ENCODE data around the gene NENF. TPM values are rescaled to one million over a fixed set of nuclear protein-coding genes. Genes with fewer than 3 reads are reported as not detected.
A peak's percentile ranks its signal among the peaks of the same experiment; 100 is the strongest.

NENF gene
- polyA plus RNA-seq, 1 donor (not counting 4 experiments of a cell fraction or from before 2014, with no cell fraction given) = 65.6 TPM

DNA sequence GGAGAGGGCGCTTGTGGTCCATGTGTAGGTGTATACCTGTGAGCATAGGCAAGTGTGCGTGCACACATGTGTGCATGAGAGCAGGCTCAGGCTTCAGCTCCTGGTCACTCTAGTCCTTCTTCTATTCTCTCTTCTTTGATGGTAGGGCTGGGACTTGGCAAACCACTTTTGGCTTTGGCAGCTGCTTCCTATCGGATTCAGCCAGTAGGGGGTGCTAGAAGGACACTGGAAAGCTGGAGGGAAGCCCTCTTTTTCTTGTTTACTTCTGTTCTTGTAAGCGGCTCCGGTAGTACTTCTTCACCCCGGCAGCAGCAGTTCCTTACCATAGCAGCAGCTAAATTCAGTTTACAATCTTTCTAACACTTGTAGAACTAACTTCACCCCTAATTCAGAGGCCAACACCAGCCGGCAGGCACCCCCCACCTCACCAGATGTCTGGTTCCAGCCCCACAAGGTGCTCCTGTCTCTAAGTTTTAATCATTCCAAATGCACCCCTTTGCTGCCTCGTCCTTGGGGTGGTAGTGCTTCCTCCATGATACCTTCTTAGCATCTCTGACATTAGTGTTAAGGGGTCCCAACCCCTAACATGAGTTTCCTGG, 25.1 kb downstream of the NENF start:
- DNase-seq (ENCODE audit: low read depth, low spot score) = no peak
- FAIRE-seq = no peak
- Histone ChIP-seq H3K4me3 (ENCODE audit: control insufficient read depth in 2 of 3, extremely low read depth in 1 of 3, insufficient read depth in 2 of 3, low read depth in 1 of 3, low read length in 3 of 3) (no peak overlapping the region), H3K27ac (ENCODE audit: control insufficient read depth, insufficient read depth, low read length) (no peak overlapping the region), H3K36me3 (ENCODE audit: control insufficient read depth in 2 of 2, extremely low read depth in 1 of 2, insufficient read depth in 2 of 2, low read length in 2 of 2) (no peaks in the 10 kb centered on the region), H3K4me2 (ENCODE audit: control insufficient read depth, extremely low read depth, insufficient read depth, low read depth, low read length) (no peak overlapping the region), H3K9ac (ENCODE audit: control insufficient read depth, extremely low read depth, insufficient read depth, low read length) (no peak overlapping the region), H3K27me3 (ENCODE audit: control insufficient read depth, extremely low read depth, insufficient read depth, low read length) (no peaks in the 10 kb centered on the region), H3K4me1 (ENCODE audit: control insufficient read depth, extremely low read depth, insufficient read depth, low read length) (no peaks in the 10 kb centered on the region), H2AFZ (ENCODE audit: control insufficient read depth, low read length) (no peak overlapping the region), H4K20me1 (ENCODE audit: control insufficient read depth, extremely low read depth, insufficient read depth, low read length) (no peaks in the 10 kb centered on the region), H3K9me3 (ENCODE audit: control insufficient read depth, low read depth, low read length) (no peaks in the 10 kb centered on the region), H3K9me1 (ENCODE audit: control insufficient read depth, extremely low read depth, insufficient read depth, low read length) (no peaks in the 10 kb centered on the region), H3K79me2 (ENCODE audit: control insufficient read depth, insufficient read depth, low read length) (no peaks in the 10 kb centered on the region)
- dilution Hi-C loops (cut with MboI; ENCODE audit: extremely low pct_ligation_motif_present, low sequenced_read_pairs) = no loop called here
- TF ChIP-seq EZH2 (IDR thresholded peaks at IDR 0.05; ENCODE audit: low read length) (no peak), CTCF (optimal IDR thresholded peaks at IDR 0.05 in 1 of 3, IDR thresholded peaks at IDR 0.05 in 1 of 3, conservative IDR thresholded peaks at IDR 0.05 in 1 of 3; ENCODE audit: extremely low read depth in 1 of 3, insufficient read depth in 2 of 3, low read length in 3 of 3) (peak; percentile 66 to 81 (median 71))

DNA sequence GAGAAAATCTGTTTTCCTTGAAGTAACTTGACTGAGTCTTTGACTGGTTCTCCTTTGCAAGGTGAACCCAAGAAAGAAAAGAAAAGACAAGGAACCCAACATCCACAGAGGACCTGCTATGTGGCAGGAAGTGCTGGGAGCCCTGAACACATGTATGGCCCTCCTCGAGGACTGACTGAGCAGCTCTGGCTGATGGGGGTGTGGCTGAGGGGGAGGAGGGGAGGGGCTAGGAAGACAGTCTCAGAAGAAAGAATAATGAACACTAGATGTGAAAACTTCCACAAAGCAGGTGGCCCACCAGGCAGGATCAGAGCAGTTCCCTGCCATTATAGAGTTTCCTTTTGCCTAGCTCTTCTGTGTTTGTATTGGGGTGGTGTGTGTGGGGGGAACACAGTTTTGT, 26.1 kb downstream of the NENF start:
- dilution Hi-C loops (cut with MboI; ENCODE audit: extremely low pct_ligation_motif_present, low sequenced_read_pairs) = no loop called here
- DNase-seq (ENCODE audit: low read depth, low spot score) (no peak), FAIRE-seq (no peak)
- no peak overlapping the region for H3K27ac ChIP-seq (ENCODE audit: control insufficient read depth, insufficient read depth, low read length)
- H3K4me3 ChIP-seq (ENCODE audit: control insufficient read depth in 2 of 3, extremely low read depth in 1 of 3, insufficient read depth in 2 of 3, low read depth in 1 of 3, low read length in 3 of 3) = no peak overlapping the region
- TF ChIP-seq EZH2 (IDR thresholded peaks at IDR 0.05; ENCODE audit: low read length) = no peak
- no peak for TF ChIP-seq CTCF (optimal IDR thresholded peaks at IDR 0.05 in 1 of 3, IDR thresholded peaks at IDR 0.05 in 1 of 3, conservative IDR thresholded peaks at IDR 0.05 in 1 of 3; ENCODE audit: extremely low read depth in 1 of 3, insufficient read depth in 2 of 3, low read length in 3 of 3)
- no peak overlapping the region for H3K9ac ChIP-seq (ENCODE audit: control insufficient read depth, extremely low read depth, insufficient read depth, low read length)
- H4K20me1 ChIP-seq (ENCODE audit: control insufficient read depth, extremely low read depth, insufficient read depth, low read length) = no peaks in the 10 kb centered on the region
- H3K4me1 ChIP-seq (ENCODE audit: control insufficient read depth, extremely low read depth, insufficient read depth, low read length) = no peaks in the 10 kb centered on the region
- H2AFZ ChIP-seq (ENCODE audit: control insufficient read depth, low read length) = no peak overlapping the region
- no peaks in the 10 kb centered on the region for H3K9me1 ChIP-seq (ENCODE audit: control insufficient read depth, extremely low read depth, insufficient read depth, low read length)
- H3K9me3 ChIP-seq (ENCODE audit: control insufficient read depth, low read depth, low read length) = no peaks in the 10 kb centered on the region
- H3K79me2 ChIP-seq (ENCODE audit: control insufficient read depth, insufficient read depth, low read length) = no peaks in the 10 kb centered on the region
- no peaks in the 10 kb centered on the region for H3K27me3 ChIP-seq (ENCODE audit: control insufficient read depth, extremely low read depth, insufficient read depth, low read length)
- no peak overlapping the region for H3K4me2 ChIP-seq (ENCODE audit: control insufficient read depth, extremely low read depth, insufficient read depth, low read depth, low read length)
- H3K36me3 ChIP-seq (ENCODE audit: control insufficient read depth in 2 of 2, extremely low read depth in 1 of 2, insufficient read depth in 2 of 2, low read length in 2 of 2) = no peaks in the 10 kb centered on the region

Measured in keratinocyte (primary cell).